Measurements from ENCODE around the gene ERGIC2.

DNA sequence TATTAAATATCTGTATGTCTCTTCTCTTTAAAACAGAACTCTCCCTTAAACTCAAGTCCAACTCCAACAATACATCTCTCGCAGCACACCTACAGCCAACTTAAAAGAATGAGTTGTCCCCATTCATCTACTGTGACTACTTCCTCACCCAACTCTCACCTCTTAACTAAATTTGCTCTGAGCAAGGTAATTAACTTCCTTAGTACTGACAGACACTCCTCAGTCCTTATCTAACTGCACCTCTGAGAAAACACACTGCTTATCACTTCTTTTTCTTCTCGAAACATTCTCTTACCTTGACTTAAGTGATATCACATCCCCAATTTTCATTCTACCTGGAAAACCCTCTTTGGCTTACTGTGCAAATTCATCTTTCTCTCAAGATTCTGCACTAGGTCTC is 7.0 kb downstream of the ERGIC2 start:
- TF ChIP-seq, protein P1, sequence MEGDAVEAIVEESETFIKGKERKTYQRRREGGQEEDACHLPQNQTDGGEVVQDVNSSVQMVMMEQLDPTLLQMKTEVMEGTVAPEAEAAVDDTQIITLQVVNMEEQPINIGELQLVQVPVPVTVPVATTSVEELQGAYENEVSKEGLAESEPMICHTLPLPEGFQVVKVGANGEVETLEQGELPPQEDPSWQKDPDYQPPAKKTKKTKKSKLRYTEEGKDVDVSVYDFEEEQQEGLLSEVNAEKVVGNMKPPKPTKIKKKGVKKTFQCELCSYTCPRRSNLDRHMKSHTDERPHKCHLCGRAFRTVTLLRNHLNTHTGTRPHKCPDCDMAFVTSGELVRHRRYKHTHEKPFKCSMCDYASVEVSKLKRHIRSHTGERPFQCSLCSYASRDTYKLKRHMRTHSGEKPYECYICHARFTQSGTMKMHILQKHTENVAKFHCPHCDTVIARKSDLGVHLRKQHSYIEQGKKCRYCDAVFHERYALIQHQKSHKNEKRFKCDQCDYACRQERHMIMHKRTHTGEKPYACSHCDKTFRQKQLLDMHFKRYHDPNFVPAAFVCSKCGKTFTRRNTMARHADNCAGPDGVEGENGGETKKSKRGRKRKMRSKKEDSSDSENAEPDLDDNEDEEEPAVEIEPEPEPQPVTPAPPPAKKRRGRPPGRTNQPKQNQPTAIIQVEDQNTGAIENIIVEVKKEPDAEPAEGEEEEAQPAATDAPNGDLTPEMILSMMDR (IDR thresholded peaks at IDR 0.05) = no peak
- TF ChIP-seq POLR2A (IDR thresholded peaks at IDR 0.05) = no peak

All from uterus (tissue), 2 donors.